ENCODE measurements around the gene SNX20. TPM values are rescaled to one million over a fixed set of nuclear protein-coding genes. Genes with fewer than 3 reads are reported as not detected.

SNX20 gene
- total RNA-seq, 1 donor from 2014 or later: not detected

- DNase-seq (ENCODE audit: low read depth): no peak
- no peak overlapping the region for H3K4me3 ChIP-seq (ENCODE audit: low read depth, low read length)
- TF ChIP-seq, protein P1, sequence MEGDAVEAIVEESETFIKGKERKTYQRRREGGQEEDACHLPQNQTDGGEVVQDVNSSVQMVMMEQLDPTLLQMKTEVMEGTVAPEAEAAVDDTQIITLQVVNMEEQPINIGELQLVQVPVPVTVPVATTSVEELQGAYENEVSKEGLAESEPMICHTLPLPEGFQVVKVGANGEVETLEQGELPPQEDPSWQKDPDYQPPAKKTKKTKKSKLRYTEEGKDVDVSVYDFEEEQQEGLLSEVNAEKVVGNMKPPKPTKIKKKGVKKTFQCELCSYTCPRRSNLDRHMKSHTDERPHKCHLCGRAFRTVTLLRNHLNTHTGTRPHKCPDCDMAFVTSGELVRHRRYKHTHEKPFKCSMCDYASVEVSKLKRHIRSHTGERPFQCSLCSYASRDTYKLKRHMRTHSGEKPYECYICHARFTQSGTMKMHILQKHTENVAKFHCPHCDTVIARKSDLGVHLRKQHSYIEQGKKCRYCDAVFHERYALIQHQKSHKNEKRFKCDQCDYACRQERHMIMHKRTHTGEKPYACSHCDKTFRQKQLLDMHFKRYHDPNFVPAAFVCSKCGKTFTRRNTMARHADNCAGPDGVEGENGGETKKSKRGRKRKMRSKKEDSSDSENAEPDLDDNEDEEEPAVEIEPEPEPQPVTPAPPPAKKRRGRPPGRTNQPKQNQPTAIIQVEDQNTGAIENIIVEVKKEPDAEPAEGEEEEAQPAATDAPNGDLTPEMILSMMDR (conservative IDR thresholded peaks at IDR 0.05; ENCODE audit: low read depth, low read length): no peak
Measured at GRCh38 chr16:50712560-50712898, 31.4 kb upstream of the SNX20 start.

DNA sequence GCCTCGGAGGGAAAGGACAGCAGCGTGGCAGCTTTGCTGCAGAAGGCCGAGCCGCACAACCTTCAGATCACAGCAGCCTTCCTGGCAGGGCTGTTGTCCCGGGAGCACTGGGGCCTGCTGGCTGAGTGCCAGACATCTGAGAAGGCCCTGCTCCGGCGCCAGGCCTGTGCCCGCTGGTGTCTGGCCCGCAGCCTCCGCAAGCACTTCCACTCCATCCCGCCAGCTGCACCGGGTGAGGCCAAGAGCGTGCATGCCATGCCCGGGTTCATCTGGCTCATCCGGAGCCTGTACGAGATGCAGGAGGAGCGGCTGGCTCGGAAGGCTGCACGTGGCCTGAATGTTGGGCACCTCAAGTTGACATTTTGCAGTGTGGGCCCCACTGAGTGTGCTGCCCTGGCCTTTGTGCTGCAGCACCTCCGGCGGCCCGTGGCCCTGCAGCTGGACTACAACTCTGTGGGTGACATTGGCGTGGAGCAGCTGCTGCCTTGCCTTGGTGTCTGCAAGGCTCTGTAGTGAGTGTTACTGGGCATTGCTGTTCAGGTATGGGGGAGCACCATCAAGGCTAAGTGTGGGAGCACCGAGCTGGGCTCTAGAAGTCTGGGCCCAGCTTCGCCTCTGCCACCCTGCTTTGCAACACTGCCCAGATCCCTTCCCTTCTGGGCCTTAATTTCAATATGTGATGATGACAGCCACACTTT is 30.9 kb upstream of the SNX20 start:
- DNase-seq (ENCODE audit: low read depth): no peak

DNA sequence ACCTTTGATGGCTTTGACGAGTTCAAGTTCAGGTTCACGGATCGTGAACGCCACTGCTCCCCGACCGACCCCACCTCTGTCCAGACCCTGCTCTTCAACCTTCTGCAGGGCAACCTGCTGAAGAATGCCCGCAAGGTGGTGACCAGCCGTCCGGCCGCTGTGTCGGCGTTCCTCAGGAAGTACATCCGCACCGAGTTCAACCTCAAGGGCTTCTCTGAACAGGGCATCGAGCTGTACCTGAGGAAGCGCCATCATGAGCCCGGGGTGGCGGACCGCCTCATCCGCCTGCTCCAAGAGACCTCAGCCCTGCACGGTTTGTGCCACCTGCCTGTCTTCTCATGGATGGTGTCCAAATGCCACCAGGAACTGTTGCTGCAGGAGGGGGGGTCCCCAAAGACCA is 29.9 kb upstream of the SNX20 start:
- no peak for DNase-seq (ENCODE audit: low read depth)
- TF ChIP-seq, protein P1 (conservative IDR thresholded peaks at IDR 0.05; ENCODE audit: low read depth, low read length): no peak
- no peak overlapping the region for H3K4me3 ChIP-seq (ENCODE audit: low read depth, low read length)

More for the DNA sequence above, 30.9 kb upstream of the SNX20 start:
- TF ChIP-seq, protein P1 (conservative IDR thresholded peaks at IDR 0.05; ENCODE audit: low read depth, low read length): no peak
- H3K4me3 ChIP-seq (ENCODE audit: low read depth, low read length): no peak overlapping the region

- TF ChIP-seq, protein P1 (conservative IDR thresholded peaks at IDR 0.05; ENCODE audit: low read depth, low read length): no peak
- no peak for DNase-seq (ENCODE audit: low read depth)
- no peak overlapping the region for H3K4me3 ChIP-seq (ENCODE audit: low read depth, low read length)
Measured at GRCh38 chr16:50709980-50710379, 28.9 kb upstream of the SNX20 start.

- no peak overlapping the region for H3K4me3 ChIP-seq (ENCODE audit: low read depth, low read length)
- DNase-seq (ENCODE audit: low read depth): no peak
- TF ChIP-seq, protein P1 (conservative IDR thresholded peaks at IDR 0.05; ENCODE audit: low read depth, low read length): no peak
Measured at GRCh38 chr16:50709061-50709684, 28.1 kb upstream of the SNX20 start.

GRCh38 chr16:50708373-50709060 is 27.4 kb upstream of the SNX20 start:
- DNase-seq (ENCODE audit: low read depth): no peak
- TF ChIP-seq, protein P1 (conservative IDR thresholded peaks at IDR 0.05; ENCODE audit: low read depth, low read length): no peak
- no peak overlapping the region for H3K4me3 ChIP-seq (ENCODE audit: low read depth, low read length)
